NCI-H1417 treated with DMSO at 0.1 percent for 48 hours (cell line): ENCODE results near the gene NEURL3.
A peak's percentile ranks its signal among the peaks of the same experiment; 100 is the strongest.

Experiments
- DNase-seq: peaks from one replicate; lab custom pipeline; 2025; lab: John Stamatoyannopoulos, UW

The NEURL3 gene

GRCh38 chr2:96527286-96528005 lies 22.3 kb upstream of the NEURL3 start:
- DNase-seq = no peak

GRCh38 chr2:96526615-96527285 lies 21.6 kb upstream of the NEURL3 start:
- DNase-seq = no peak

- no peak for DNase-seq
Observed at GRCh38 chr2:96526101-96526591, 21.0 kb upstream of the NEURL3 start.

DNA sequence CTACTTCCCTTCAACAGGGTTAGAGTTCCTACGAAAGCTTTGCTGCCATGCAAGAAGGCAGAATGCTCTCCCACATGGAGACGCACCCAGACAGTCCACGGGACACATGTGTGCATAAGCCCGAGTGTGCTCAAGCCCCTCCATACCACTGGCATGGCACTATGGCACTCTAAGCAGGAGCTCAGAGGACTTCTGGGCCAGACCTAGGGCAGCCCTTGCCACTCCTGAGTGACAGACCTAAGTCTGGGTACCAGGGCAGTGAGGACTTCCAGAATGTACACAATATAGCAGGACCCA lies 20.0 kb upstream of the NEURL3 start:
- no peak for DNase-seq

- DNase-seq = no peak
Observed at GRCh38 chr2:96524482-96525210, 19.5 kb upstream of the NEURL3 start.

GRCh38 chr2:96523659-96524481 lies 18.7 kb upstream of the NEURL3 start:
- DNase-seq = no peak

DNA sequence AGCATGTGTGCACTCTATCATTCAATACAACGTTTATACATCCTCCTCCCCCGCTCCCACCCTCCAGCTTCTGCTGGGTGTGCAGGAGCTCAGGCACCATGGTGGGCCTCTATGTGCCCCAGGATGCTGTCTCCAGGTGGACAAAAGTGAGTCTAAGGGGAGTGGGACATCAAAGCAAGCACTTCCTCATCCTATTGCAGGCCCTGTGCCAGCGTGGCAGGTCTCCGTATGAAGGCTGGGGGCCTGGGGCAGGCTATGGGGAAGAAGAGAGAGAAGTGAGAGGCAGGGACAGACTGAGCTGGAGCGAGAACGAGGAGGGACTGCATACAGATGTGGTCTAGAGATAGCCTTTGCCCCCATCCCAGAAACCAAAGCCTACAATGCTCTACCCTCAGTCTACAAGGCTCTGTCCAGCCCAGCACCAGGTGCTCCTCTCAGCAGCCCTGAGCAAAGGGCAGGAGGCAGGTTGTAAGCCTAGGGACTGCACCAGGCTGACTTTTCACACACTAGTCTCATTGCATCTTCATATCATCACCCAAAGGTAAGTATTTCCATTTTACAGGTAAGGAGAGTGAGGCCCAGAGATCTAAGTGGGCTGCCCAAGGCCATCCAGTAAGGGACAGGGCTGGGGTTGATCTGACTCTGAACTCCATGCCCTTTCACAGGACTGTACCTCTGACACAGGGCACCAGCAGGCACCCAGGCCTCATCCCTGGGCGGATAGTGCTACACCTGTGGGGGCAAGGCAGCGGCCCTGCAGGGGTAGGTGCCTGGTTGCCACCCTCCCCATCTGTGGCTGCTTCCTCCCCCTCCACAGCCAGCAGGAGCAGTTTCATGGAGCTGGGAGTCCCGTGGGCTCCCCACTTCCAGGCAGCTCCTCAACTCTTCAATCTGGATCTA lies 17.4 kb upstream of the NEURL3 start:
- DNase-seq = no peak

DNA sequence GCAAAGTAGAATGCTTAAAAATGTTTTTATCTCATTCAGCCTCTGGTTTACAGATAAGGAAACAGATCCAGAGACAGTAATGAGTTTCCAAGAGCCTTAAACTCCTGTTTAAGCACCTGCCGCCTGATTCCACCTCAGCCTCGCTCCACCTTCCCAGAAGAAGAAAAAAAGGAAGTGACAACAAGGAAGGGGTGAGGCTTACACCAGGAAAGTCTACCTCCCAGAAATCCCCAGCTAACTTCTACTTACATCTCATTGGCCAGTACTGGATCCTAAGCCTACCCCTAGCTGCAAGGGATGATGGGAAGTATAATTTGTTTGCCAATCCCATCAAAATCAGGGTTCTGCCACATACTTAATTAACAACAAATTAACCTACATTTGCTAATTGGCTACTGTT lies 16.1 kb upstream of the NEURL3 start:
- DNase-seq = no peak

GRCh38 chr2:96520697-96521096 lies 15.5 kb upstream of the NEURL3 start:
- DNase-seq = no peak

- DNase-seq = no peak
Observed at GRCh38 chr2:96520231-96520630, 15.1 kb upstream of the NEURL3 start.

GRCh38 chr2:96517079-96517478 lies 11.9 kb upstream of the NEURL3 start:
- no peak for DNase-seq

GRCh38 chr2:96514521-96514920 lies 9.4 kb upstream of the NEURL3 start:
- no peak for DNase-seq

- DNase-seq = no peak
Observed at GRCh38 chr2:96512341-96512740, 7.2 kb upstream of the NEURL3 start.

DNA sequence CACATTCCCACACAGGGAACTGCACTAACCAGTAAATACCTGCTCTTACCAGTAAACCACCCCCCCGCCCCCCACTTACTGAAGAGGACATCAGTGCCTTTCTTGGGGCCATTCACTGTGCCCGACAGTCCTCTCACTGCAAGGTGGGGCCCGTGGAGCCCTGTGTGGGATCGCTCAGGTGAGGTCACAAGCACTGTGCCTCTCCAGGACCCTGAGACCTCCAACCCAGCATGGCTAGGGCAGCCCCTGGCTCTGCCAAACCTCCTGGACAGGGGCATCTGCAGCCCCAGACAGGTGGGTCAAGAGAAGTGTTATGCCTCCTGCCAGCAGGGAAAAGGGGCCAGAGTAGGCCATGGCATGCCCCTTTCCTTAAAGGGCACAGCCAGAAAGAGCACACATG lies 6.7 kb upstream of the NEURL3 start:
- DNase-seq = no peak

- no peak for DNase-seq
Observed at GRCh38 chr2:96510931-96511595, 5.9 kb upstream of the NEURL3 start.

GRCh38 chr2:96509847-96510230 lies 4.7 kb upstream of the NEURL3 start:
- no peak for DNase-seq

GRCh38 chr2:96509114-96509846 lies 4.1 kb upstream of the NEURL3 start:
- DNase-seq = peak; percentile 4

GRCh38 chr2:96508521-96509113 lies 3.5 kb upstream of the NEURL3 start:
- DNase-seq = no peak

GRCh38 chr2:96507957-96508520 lies 2.9 kb upstream of the NEURL3 start:
- DNase-seq = peak; percentile 0
